NCI-H2196 treated with DMSO at 0.1 percent for 48 hours (cell line): ENCODE measurements around the gene SRCIN1.

Source experiments
- DNase-seq: peaks from one replicate; lab custom pipeline; 2025; ENCODE audit not compliant: unreplicated experiment; lab: John Stamatoyannopoulos, UW

Gene SRCIN1

GRCh38 chr17:38617074-38617860 lies 11.5 kb upstream of the SRCIN1 start:
- peak; percentile 18 for DNase-seq

DNA sequence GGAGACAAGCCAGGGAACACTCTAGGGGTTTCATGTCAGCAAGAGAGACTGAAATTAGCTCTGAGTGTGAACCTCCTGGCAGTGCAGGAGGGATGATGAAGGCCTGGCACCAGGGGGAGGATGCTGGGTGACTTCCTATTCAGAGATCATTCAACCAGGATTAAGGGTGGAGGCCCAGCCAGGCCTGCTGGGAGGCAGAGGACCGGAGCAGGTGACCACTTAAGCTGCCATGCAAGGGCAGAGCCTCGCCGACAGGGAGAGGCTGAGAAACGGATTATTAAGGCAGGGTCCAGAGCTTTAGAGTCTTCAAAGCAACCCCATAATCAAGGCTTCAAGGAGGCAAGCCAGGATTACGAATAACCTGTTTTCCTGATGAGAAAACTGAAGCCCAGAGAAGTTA lies 10.6 kb upstream of the SRCIN1 start:
- DNase-seq: no peak

GRCh38 chr17:38613981-38614779 lies 8.4 kb upstream of the SRCIN1 start:
- DNase-seq: peak; percentile 33

DNA sequence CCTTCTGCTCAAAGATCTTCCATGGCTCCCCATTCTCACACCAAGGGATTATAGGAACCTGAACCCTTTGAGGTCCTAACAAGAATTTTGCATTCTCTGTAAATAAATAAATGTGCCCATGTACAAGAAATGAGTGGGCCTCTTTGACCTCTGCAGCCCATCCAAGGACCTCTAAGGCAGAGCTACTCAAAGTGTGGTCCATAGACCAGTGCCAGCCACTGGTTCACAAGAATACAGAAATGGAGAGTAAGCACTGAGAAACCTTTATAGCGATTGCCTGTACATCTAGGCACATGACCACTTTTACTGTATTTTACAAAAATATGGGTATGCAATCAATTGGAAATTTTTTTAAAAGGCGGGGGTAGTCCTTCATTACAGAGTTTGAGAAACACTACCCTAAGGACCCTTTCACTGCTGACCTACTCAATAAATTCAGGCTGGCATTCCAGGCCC lies 7.8 kb upstream of the SRCIN1 start:
- DNase-seq: no peak

DNA sequence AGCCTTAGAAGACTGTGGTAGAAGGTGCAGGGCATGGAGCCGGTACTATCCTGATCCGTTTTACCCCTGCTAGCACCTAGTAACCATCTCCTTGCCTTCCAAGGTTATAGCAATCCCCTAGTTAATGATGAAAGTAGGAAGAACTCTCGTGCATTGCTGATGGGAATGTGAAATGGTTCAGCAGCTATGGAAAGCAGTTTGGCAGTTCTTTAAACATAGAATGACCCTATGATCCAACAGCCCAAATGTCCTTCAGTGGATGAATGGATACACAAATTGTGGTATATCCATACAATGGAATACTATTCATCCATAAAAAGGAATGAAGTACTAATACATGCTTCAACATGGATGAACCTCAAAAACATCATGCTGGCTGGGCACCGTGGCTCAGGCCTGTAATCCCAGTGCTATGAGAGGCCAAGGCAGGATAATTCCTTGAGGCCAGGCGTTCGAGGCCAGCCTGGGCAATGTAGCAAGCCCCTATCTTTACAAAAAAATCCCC lies 6.2 kb upstream of the SRCIN1 start:
- DNase-seq: no peak

- no peak for DNase-seq
Observed at GRCh38 chr17:38611070-38611786, 5.5 kb upstream of the SRCIN1 start.

- DNase-seq: no peak
Observed at GRCh38 chr17:38609280-38610031, 3.7 kb upstream of the SRCIN1 start.

DNA sequence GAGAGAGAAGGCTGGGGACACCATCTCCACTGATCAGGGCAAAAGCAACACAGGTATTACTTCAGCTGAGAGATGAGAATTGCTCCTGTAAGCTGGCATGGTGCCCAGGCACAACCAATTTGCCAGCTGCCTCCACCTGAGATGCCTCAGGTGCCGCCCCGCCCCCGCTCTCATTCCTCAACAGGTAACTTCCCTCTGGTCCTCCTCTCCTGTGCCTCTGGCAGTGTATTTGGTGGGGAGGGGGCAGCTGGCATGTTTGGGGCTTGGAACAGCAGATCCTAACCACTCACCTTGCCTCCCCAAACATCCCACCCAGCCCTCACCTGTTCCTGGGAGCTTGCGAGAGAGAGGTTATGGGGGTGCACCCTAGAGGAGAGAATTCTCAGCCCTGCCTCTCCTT lies 2.9 kb upstream of the SRCIN1 start:
- peak; percentile 47 for DNase-seq

- peak; percentile 30 for DNase-seq
Observed at GRCh38 chr17:38606646-38607611, 1.2 kb upstream of the SRCIN1 start.

DNA sequence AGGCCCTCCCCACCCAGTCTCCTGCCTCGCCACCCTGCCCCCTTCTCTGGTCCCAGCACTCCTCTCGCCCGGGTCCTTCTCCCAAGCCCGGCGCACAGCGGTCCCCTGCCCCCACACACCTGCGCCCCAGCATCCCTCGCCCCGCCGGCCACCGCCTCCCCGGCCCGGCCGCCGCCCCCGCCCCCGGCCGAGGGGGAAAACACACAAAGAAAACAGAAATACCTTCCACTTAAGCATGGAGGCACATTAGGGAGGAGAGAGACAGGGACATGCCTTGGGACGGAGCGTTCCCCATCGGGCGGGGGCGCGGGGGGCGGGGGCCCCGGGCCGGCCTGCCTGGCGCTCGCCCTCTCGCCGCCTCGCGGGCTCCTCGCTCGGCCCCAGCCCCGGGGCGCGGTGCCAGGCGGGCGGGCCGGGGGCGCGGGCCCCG lies 326 bp downstream of the SRCIN1 start:
- DNase-seq: no peak

DNA sequence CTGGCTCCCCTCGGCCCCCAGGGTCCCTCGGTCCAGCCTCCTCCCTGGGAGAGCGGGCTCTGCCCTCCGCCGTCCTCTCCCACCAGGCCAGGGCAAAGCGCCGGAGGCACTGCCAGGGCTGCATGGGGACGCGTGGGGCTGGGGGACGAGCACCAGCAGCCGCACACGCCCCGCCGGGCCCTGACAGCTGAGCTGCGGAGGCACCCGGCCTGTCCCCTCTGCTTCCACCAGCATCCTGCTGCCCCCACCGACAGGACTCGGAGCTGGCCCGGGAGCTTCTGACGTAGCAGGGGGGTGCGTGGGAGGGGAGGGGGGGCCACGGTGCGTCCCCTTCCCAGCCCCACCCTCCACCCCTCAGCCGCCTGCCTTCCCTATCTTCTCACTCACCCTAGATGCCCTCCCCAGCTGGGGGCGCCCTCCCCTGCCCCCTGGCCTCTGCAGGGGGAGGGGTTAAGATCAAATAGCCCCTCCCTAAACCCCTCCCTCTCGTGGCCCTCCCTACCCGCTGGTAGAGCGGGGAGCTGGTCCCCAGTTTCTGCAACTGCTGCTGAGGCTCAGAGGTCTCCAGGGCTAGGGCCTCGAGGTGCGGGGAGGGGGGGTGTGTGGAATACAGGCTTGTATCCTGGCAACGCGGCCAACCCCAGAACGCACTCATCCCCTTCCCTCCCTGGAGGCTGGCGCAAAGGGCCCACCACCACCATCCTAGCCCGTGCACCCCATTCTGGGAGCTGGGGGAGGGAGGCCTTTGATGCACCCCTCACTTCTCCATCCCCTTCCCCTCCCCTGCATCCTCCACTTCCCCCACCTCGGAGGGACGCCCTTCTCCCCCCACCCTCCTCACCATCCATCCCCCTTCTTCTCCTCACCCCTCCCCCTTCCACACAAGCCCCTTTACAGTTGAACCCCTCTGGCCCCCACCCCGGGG lies 1.0 kb downstream of the SRCIN1 start:
- DNase-seq: no peak

DNA sequence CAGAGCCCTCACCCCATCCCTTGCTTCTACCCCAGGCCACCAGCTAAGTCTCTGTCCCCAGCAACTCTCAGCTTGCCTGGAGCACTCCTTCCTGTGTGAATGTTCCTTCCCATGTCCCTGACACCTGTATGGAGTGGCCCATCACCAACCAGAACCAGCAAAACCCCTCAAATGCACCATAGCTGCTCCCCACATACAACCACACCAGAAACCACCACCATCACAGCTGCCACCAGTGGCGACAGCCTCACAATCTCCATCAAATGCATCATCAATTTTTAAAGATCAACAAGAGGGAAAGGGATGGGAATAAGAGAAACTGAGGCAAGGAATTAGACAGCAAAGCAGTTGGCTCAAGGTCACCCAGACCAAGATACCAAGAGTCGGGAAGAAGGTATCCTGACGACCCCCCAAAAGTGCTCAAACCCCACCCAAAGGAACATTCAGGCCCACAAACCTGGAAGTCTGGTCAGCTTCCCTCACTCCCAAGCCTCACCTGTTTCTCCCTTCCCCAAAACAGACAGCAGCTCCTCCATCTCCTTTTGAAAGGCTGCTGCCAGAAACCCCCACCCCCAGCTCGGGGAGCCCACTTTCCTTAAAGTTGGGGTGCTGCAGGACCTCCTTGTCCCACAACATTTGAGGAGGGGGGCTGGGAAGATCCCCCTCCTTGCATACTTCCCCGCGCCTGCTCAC lies 1.8 kb downstream of the SRCIN1 start:
- DNase-seq: no peak

DNA sequence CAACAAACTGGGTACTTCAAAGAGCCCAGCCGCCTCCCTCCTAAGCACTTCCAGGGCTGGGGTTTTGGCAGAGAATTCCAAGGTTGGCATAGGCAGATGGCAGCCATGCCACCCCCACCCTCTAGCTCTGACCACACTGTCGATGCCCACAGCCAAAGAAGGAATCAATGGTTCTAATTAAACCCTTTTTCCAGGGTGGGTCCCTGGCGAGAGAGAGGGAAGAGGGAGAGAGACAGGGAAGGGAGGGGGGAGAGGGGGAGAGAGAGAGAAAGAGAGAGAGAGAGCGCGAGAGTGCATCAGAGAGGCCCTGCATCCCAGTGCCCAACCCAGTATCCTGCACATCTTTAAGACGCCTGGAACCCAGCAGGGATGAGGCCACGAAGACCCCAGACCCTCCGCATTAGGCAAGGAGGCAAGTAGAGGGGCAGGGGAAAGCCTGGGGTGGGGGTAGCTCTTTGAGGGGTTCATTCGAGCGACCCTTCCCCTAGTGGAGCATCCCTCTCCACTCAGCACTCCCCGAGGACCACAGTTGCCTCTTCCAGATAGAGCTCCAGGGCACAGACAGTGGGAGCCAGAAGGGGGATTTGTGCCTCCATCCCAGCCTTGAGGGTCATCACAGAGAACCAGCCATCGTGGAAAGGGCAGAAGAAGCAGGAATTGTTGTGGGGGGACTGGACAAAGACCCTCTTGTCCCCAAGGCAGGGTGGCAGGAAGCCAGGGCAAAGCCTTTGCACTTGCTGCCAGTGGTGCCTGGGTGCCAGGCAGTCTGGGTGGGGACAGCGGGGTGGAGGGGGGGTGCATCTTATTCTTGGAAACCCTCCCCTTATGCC lies 2.6 kb downstream of the SRCIN1 start:
- DNase-seq: no peak

- DNase-seq: no peak
Observed at GRCh38 chr17:38602453-38602852, 3.3 kb downstream of the SRCIN1 start.

DNA sequence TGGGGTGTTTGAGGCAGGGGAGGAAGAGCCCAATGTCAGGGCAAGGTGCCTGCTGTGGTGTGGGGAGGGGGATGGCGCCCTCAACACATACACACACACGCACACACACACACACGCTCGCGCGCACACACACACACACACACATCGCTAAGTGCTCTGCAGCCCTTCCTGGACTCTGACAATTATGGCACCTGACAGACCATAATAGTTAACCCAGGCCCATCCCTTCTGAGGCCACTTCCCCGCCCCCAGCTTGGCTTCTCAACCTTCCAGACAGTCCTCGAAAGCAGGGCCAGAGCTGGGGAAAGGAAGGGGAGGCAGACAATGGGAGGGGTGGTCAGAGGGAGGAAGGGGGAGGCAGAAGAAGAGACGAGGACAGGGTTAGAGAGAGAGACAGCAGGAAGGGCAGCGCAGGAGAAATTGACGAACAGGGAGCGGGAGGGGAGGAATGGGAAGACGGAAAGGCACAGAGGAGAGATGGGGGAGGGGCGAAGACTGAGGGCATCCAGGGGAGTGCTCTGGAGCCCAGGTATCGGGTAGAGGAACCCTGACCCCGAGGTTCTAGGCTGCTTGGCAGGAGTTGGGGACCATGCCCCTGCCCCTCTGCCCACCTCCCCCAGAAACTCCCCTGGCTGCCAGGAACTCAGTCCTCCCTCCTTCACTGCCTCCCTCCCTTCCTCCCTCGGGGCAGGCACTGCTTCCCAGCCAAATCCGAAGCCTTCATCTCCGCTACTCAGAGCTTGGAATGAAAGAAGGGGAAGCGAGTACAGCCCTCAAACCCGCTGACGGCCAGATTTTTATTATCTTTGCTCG lies 4.0 kb downstream of the SRCIN1 start:
- peak; percentile 65 for DNase-seq

GRCh38 chr17:38600906-38601305 lies 4.8 kb downstream of the SRCIN1 start:
- DNase-seq: no peak
